Smooth muscle cell (in vitro differentiated cells): ENCODE results near the gene LRRTM4. TPM values are rescaled to one million over a fixed set of nuclear protein-coding genes. Genes with fewer than 3 reads are reported as not detected.

Source experiments
- DNase-seq: peaks from one replicate; lab custom pipeline; 2025; ENCODE audit not compliant: unreplicated experiment; lab: John Stamatoyannopoulos, UW
- H2AFZ ChIP-seq: fragments of 200-600 bp; sonication (generic); 2 replicates; pipeline ENCODE4 v1.6.0; 2016; ENCODE audit warnings: antibody characterized with exemption, low read depth, mild to moderate bottlenecking
- H3F3A ChIP-seq: fragments of 200-600 bp; sonication (generic); 2 replicates; pipeline ENCODE4 v1.6.0; 2017; ENCODE audit warnings: antibody characterized with exemption, low read depth
- H3K27ac ChIP-seq: fragments of 200-600 bp; sonication (generic); 2 replicates; pipeline ENCODE4 v1.5.1; 2016; ENCODE audit warnings: low read depth, mild to moderate bottlenecking
- H3K27me3 ChIP-seq: fragments of 200-600 bp; sonication (generic); 2 replicates; pipeline ENCODE4 v1.6.1; 2016; ENCODE audit warnings: low read depth, mild to moderate bottlenecking
- H3K36me3 ChIP-seq: fragments of 200-600 bp; sonication (generic); 2 replicates; pipeline ENCODE4 v1.5.1; 2016; ENCODE audit warnings: low read depth
- H3K4me1 ChIP-seq: fragments of 200-600 bp; sonication (generic); 2 replicates; pipeline ENCODE4 v1.5.1; 2016; ENCODE audit warnings: low read depth
- H3K4me2 ChIP-seq: fragments of 200-600 bp; sonication (generic); 2 replicates; pipeline ENCODE4 v1.6.0; 2016; ENCODE audit warnings: mild to moderate bottlenecking
- H3K4me3 ChIP-seq: fragments of 200-600 bp; sonication (generic); 2 replicates; pipeline ENCODE4 v1.5.1; 2016; ENCODE audit warnings: mild to moderate bottlenecking
- H3K79me2 ChIP-seq: fragments of 200-600 bp; sonication (generic); 2 replicates; pipeline ENCODE4 v1.6.0; 2016; ENCODE audit warnings: low read depth, mild to moderate bottlenecking
- H3K9ac ChIP-seq: fragments of 200-600 bp; sonication (generic); 2 replicates; pipeline ENCODE4 v1.6.0; 2016; ENCODE audit warnings: low read depth
- H3K9me3 ChIP-seq: fragments of 200-600 bp; sonication (generic); replicated peaks from 2 replicates; pipeline ENCODE4 v1.5.1; 2016; ENCODE audit warnings: low read depth
- H4K20me1 ChIP-seq: fragments of 200-600 bp; sonication (generic); 2 replicates; pipeline ENCODE4 v1.6.0; 2016; ENCODE audit warnings: low read depth
- WGBS: methylation state at CpG from one replicate; pipeline ENCODE4 v1.1.7; 2016; ENCODE audit warnings: low lambda C conversion rate; 5-methylcytosine and 5-hydroxymethylcytosine counted together
- polyA plus RNA-seq: library from polyadenylated mRNA; unstranded; fragments of >200 nt; fragmentation: Nextera tagmentation; extraction: Ambion mirVana; gene quantifications from 2 replicates; pipeline ENCODE4 v1.2.1, GENCODE V29; 2016
- total RNA-seq: library from RNA; depleted of rRNA; stranded (reverse); fragments of >200 nt; gene quantifications from 2 replicates; pipeline ENCODE4 v1.2.3, GENCODE V29; 2014
- TF ChIP-seq, protein P1 (sequence below): fragments of 200-600 bp; sonication (generic); IDR thresholded peaks from 2 replicates; pipeline ENCODE4 v1.5.1; 2017; ENCODE audit warnings: borderline replicate concordance, mild to moderate bottlenecking, antibody characterized with exemption; ENCODE audit not compliant: insufficient read depth, poor library complexity, severe bottlenecking

LRRTM4 gene
- total and polyA plus RNA-seq, 2 experiments from 2014 or later = 1.4 to 5.5 TPM

DNA sequence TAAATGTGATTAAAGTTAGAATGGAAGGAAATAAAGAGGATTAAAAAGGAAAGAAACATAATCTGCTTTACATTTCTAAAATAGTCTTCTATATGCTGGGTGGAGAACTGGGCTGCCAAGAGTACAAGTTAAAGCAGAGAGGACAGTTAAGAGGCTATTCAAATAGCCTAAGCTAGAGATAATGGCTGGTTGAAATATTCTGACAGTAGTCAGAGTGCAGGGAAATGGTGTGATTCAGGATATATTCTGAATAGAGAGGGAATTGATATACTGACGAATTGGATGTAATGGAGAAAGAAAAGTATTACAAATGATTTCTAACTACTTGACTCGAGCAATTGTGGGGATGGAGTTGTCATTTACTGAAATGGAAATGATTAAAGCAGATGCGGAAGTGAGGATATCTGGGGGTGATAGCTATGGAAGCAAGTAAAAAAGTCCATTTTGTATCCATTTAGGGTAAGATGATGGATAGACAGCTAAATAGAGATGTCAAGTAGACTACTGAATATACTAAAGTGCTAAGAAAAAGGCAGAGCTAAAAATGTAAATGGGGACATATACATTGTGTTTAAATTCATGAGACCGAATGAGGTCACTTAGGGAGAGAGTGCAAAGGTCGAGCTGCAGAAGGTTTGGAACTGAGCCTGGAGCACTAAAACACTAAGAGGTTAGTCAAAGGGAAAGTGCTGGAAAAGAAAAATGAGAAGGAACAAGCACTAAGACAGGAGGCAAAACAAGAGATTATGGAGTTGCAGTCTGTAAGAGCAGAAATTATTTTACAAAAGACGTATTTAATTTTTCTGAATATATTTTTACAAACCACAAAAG is 696.8 kb downstream of the LRRTM4 start:
- Histone ChIP-seq H3K4me2 (no peak overlapping the region), H3K9ac (no peak overlapping the region), H2AFZ (no peak overlapping the region), H4K20me1 (no peaks in the 10 kb centered on the region), H3K9me3 (no peaks in the 10 kb centered on the region), H3K27me3 (no peaks in the 10 kb centered on the region), H3K79me2 (no peaks in the 10 kb centered on the region), H3K4me3 (no peak overlapping the region), H3K4me1 (peaks cover 4% of the 10 kb centered on the region), H3K27ac (no peak overlapping the region), H3F3A (no peaks in the 10 kb centered on the region), H3K36me3 (no peaks in the 10 kb centered on the region)
- no peak for DNase-seq
- WGBS = 86% methylated on average over 6 of the region's 6 CpGs
- TF ChIP-seq, protein P1, sequence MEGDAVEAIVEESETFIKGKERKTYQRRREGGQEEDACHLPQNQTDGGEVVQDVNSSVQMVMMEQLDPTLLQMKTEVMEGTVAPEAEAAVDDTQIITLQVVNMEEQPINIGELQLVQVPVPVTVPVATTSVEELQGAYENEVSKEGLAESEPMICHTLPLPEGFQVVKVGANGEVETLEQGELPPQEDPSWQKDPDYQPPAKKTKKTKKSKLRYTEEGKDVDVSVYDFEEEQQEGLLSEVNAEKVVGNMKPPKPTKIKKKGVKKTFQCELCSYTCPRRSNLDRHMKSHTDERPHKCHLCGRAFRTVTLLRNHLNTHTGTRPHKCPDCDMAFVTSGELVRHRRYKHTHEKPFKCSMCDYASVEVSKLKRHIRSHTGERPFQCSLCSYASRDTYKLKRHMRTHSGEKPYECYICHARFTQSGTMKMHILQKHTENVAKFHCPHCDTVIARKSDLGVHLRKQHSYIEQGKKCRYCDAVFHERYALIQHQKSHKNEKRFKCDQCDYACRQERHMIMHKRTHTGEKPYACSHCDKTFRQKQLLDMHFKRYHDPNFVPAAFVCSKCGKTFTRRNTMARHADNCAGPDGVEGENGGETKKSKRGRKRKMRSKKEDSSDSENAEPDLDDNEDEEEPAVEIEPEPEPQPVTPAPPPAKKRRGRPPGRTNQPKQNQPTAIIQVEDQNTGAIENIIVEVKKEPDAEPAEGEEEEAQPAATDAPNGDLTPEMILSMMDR = no peak

DNA sequence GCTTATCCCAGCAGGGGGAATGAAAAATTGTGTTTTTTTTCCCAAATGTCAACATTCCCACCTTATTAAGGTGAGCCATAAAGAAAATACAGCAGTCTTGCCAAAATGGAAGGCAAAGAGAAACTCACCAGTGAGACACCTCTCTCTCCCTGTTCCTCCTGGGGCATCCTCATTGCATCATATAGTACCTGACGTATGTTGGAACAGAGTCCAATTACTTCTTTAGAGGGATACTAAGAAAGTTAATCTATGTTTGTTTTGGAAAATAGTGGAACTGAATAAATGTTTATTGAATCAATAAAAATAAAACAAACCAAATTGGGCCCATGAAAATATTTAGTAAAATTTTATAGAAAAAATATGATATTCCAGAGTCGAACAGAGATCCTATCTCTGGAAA is 700.4 kb downstream of the LRRTM4 start:
- H3K79me2 ChIP-seq = no peaks in the 10 kb centered on the region
- H3K27me3 ChIP-seq = no peaks in the 10 kb centered on the region
- H3K9ac ChIP-seq = no peak overlapping the region
- 93% methylated on average over 2 of the region's 2 CpGs for WGBS
- no peak overlapping the region for H3K4me2 ChIP-seq
- TF ChIP-seq, protein P1 = no peak
- no peak overlapping the region for H3K27ac ChIP-seq
- H3K9me3 ChIP-seq = no peaks in the 10 kb centered on the region
- no peak overlapping the region for H2AFZ ChIP-seq
- no peak for DNase-seq
- no peaks in the 10 kb centered on the region for H3K4me1 ChIP-seq
- H3F3A ChIP-seq = no peaks in the 10 kb centered on the region
- no peaks in the 10 kb centered on the region for H4K20me1 ChIP-seq
- no peak overlapping the region for H3K4me3 ChIP-seq
- H3K36me3 ChIP-seq = no peaks in the 10 kb centered on the region

DNA sequence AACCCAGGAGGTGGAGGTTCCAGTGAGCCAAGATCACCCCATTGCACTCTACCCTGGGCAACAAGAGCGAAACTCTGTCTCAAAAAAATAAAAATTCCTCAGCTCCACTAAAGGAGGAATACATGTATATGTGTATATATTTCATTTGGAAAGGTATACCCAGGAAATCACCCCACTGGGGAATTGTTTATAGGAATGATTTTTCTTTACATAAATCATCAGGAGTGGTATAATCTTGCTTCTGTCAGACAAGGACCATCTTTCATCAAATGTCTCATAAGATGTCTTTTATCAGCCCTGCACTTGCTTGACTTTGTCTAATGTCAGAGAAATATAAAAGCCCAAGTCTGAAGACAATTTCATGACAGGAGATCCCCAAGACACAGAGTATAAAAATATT is 709.1 kb downstream of the LRRTM4 start:
- Histone ChIP-seq H3F3A (no peaks in the 10 kb centered on the region), H3K79me2 (no peaks in the 10 kb centered on the region), H3K9ac (no peak overlapping the region), H3K4me1 (no peaks in the 10 kb centered on the region), H3K9me3 (no peaks in the 10 kb centered on the region), H4K20me1 (no peaks in the 10 kb centered on the region), H3K36me3 (no peaks in the 10 kb centered on the region), H2AFZ (no peak overlapping the region), H3K4me2 (no peak overlapping the region), H3K27ac (no peak overlapping the region), H3K27me3 (no peaks in the 10 kb centered on the region), H3K4me3 (no peak overlapping the region)
- DNase-seq = no peak
- TF ChIP-seq, protein P1 = no peak
- WGBS = 100% methylated on average over 1 of the region's 1 CpG

DNA sequence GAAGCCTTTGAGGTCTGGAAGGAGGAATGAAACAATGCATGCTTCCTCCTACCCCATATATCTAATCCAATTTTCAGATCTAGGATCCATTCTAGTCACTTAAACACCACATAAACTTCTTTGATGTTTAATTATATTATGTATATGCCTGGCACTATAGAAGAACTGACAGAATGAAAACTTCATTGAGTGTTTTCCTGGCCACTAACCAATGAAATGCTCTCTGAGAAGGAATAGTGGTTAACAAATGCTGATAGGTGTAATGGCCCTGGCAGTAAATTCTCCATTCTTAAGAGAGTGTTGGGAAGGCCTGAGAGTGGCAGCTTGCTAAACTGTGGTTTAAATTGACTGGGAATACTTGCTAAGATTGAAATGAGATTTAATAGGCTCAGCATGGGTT is 710.0 kb downstream of the LRRTM4 start:
- DNase-seq = no peak
- Histone ChIP-seq H3K4me3 (no peak overlapping the region), H4K20me1 (no peaks in the 10 kb centered on the region), H3K4me2 (no peak overlapping the region), H2AFZ (no peak overlapping the region), H3K9me3 (no peaks in the 10 kb centered on the region), H3K27me3 (no peaks in the 10 kb centered on the region), H3K4me1 (no peaks in the 10 kb centered on the region), H3K36me3 (no peaks in the 10 kb centered on the region), H3K79me2 (no peaks in the 10 kb centered on the region), H3K27ac (no peak overlapping the region), H3F3A (no peaks in the 10 kb centered on the region), H3K9ac (no peak overlapping the region)
- TF ChIP-seq, protein P1 = no peak
